Astrocyte (in vitro differentiated cells and primary cell): Measurements from ENCODE around the gene LZTFL1.

Experiments used
- EZH2 ChIP-seq: IDR thresholded peaks from 2 replicates; pipeline ENCODE4 v1.6.1; 2012; ENCODE audit warnings: mild to moderate bottlenecking, low read length, inconsistent platforms; ENCODE audit not compliant: insufficient read depth
- TF ChIP-seq, protein P1 (sequence below): IDR thresholded peaks from 2 replicates; pipeline ENCODE4 v1.5.1; 2011; ENCODE audit warnings: low read depth, mild to moderate bottlenecking, inconsistent platforms, low read length, moderate library complexity; ENCODE audit not compliant: insufficient read depth

DNA sequence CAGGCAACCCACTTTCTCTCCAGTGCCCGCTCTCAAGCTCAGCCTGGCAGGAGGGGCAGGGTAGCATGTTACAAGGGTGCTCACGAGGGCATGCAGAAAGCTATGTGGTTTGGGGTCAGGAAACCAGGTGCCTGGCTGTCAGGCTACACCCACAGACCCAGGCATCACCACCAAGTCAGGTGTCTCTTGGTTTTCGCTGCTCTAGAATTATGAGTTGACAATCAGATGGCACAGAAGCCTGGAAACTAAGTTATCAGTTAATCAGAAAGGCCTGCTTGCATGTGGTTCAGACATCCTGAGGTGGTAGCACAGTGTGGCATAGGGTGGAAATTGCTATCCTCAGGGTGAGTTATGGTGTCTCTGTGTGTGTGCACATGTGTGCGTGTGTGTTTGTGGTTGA is 28.2 kb upstream of the LZTFL1 start:
- TF ChIP-seq, protein P1, sequence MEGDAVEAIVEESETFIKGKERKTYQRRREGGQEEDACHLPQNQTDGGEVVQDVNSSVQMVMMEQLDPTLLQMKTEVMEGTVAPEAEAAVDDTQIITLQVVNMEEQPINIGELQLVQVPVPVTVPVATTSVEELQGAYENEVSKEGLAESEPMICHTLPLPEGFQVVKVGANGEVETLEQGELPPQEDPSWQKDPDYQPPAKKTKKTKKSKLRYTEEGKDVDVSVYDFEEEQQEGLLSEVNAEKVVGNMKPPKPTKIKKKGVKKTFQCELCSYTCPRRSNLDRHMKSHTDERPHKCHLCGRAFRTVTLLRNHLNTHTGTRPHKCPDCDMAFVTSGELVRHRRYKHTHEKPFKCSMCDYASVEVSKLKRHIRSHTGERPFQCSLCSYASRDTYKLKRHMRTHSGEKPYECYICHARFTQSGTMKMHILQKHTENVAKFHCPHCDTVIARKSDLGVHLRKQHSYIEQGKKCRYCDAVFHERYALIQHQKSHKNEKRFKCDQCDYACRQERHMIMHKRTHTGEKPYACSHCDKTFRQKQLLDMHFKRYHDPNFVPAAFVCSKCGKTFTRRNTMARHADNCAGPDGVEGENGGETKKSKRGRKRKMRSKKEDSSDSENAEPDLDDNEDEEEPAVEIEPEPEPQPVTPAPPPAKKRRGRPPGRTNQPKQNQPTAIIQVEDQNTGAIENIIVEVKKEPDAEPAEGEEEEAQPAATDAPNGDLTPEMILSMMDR = no peak
- no peak for TF ChIP-seq EZH2
